Measurements from ENCODE around the gene DIO3. TPM values are rescaled to one million over a fixed set of nuclear protein-coding genes. Genes with fewer than 3 reads are reported as not detected.
A peak's percentile ranks its signal among the peaks of the same experiment; 100 is the strongest.
"Not testable (repeated sequence)": the region's sequence is repeated elsewhere in the genome, so short reads cannot be mapped to it uniquely, and the experiment has no call there.

DIO3 gene
- total RNA-seq, 2 experiments from 2014 or later, result not detected

- no peak overlapping the region for H3K4me3 Mint-ChIP-seq
- H3K27me3 Mint-ChIP-seq, result peaks cover 4% of the 10 kb centered on the region
- peaks cover 9% of the 10 kb centered on the region for H3K4me1 Mint-ChIP-seq
- H3K27ac Mint-ChIP-seq, result peak overlapping the region; percentile 32
- no peaks in the 10 kb centered on the region for H3K36me3 Mint-ChIP-seq
- no peaks in the 10 kb centered on the region for H3K9me3 Mint-ChIP-seq
- DNase-seq, result no peak
Observed at GRCh38 chr14:101535701-101536207, 25.5 kb upstream of the DIO3 start.

- Mint-ChIP-seq H3K27me3 (peaks cover 4% of the 10 kb centered on the region), H3K4me1 (peaks cover 9% of the 10 kb centered on the region), H3K9me3 (no peaks in the 10 kb centered on the region), H3K27ac (no peak overlapping the region), H3K36me3 (no peaks in the 10 kb centered on the region), H3K4me3 (no peak overlapping the region)
- no peak for DNase-seq
Observed at GRCh38 chr14:101537286-101537685, 24.0 kb upstream of the DIO3 start.

- Mint-ChIP-seq H3K9me3 (peaks cover 1% of the 10 kb centered on the region), H3K36me3 (no peaks in the 10 kb centered on the region), H3K27ac (no peak overlapping the region), H3K4me1 (peaks cover 9% of the 10 kb centered on the region), H3K27me3 (peaks cover 4% of the 10 kb centered on the region), H3K4me3 (no peak overlapping the region)
- no peak for DNase-seq
Observed at GRCh38 chr14:101538878-101539277, 22.4 kb upstream of the DIO3 start.

GRCh38 chr14:101539880-101540279 is 21.4 kb upstream of the DIO3 start:
- no peaks in the 10 kb centered on the region for H3K36me3 Mint-ChIP-seq
- peaks cover 4% of the 10 kb centered on the region for H3K9me3 Mint-ChIP-seq
- no peak for DNase-seq
- no peak overlapping the region for H3K27ac Mint-ChIP-seq
- no peak overlapping the region for H3K4me3 Mint-ChIP-seq
- H3K27me3 Mint-ChIP-seq, result peaks cover 7% of the 10 kb centered on the region
- H3K4me1 Mint-ChIP-seq, result peaks cover 9% of the 10 kb centered on the region

- DNase-seq, result no peak
- Mint-ChIP-seq H3K36me3 (no peaks in the 10 kb centered on the region), H3K4me1 (peaks cover 3% of the 10 kb centered on the region), H3K27me3 (peaks cover 7% of the 10 kb centered on the region), H3K27ac (no peak overlapping the region), H3K9me3 (peaks cover 4% of the 10 kb centered on the region), H3K4me3 (no peak overlapping the region)
Observed at GRCh38 chr14:101540481-101541462, 20.5 kb upstream of the DIO3 start.

GRCh38 chr14:101542391-101542790 is 18.9 kb upstream of the DIO3 start:
- H3K9me3 Mint-ChIP-seq, result peaks cover 4% of the 10 kb centered on the region
- H3K4me3 Mint-ChIP-seq, result no peak overlapping the region
- H3K27ac Mint-ChIP-seq, result no peak overlapping the region
- H3K36me3 Mint-ChIP-seq, result no peaks in the 10 kb centered on the region
- peaks cover 3% of the 10 kb centered on the region for H3K27me3 Mint-ChIP-seq
- H3K4me1 Mint-ChIP-seq, result no peaks in the 10 kb centered on the region
- DNase-seq, result no peak

- no peaks in the 10 kb centered on the region for H3K4me1 Mint-ChIP-seq
- DNase-seq, result no peak
- no peak overlapping the region for H3K27ac Mint-ChIP-seq
- no peaks in the 10 kb centered on the region for H3K36me3 Mint-ChIP-seq
- peaks cover 3% of the 10 kb centered on the region for H3K27me3 Mint-ChIP-seq
- H3K9me3 Mint-ChIP-seq, result peaks cover 4% of the 10 kb centered on the region
- H3K4me3 Mint-ChIP-seq, result no peak overlapping the region
Observed at GRCh38 chr14:101543814-101544213, 17.5 kb upstream of the DIO3 start.

GRCh38 chr14:101544550-101544949 is 16.7 kb upstream of the DIO3 start:
- no peak overlapping the region for H3K27ac Mint-ChIP-seq
- H3K4me3 Mint-ChIP-seq, result no peak overlapping the region
- no peaks in the 10 kb centered on the region for H3K36me3 Mint-ChIP-seq
- DNase-seq, result no peak
- H3K27me3 Mint-ChIP-seq, result peaks cover 3% of the 10 kb centered on the region
- no peaks in the 10 kb centered on the region for H3K4me1 Mint-ChIP-seq
- H3K9me3 Mint-ChIP-seq, result peaks cover 4% of the 10 kb centered on the region

- Mint-ChIP-seq H3K27ac (no peak overlapping the region), H3K4me3 (no peak overlapping the region), H3K4me1 (no peaks in the 10 kb centered on the region), H3K27me3 (peaks cover 3% of the 10 kb centered on the region), H3K9me3 (peaks cover 4% of the 10 kb centered on the region), H3K36me3 (no peaks in the 10 kb centered on the region)
- no peak for DNase-seq
Observed at GRCh38 chr14:101546706-101547105, 14.6 kb upstream of the DIO3 start.

- H3K9me3 Mint-ChIP-seq, result peaks cover 4% of the 10 kb centered on the region
- no peak for DNase-seq
Observed at GRCh38 chr14:101547107-101547738, 14.1 kb upstream of the DIO3 start.

GRCh38 chr14:101547961-101548669 is 13.2 kb upstream of the DIO3 start:
- Mint-ChIP-seq H3K36me3 (no peaks in the 10 kb centered on the region), H3K4me3 (no peak overlapping the region), H3K27ac (no peak overlapping the region), H3K9me3 (peaks cover 3% of the 10 kb centered on the region), H3K4me1 (no peaks in the 10 kb centered on the region), H3K27me3 (peaks cover 3% of the 10 kb centered on the region)
- no peak for DNase-seq

More at GRCh38 chr14:101547107-101547738, 14.1 kb upstream of the DIO3 start:
- no peak overlapping the region for H3K4me3 Mint-ChIP-seq
- no peaks in the 10 kb centered on the region for H3K4me1 Mint-ChIP-seq
- no peaks in the 10 kb centered on the region for H3K36me3 Mint-ChIP-seq
- no peak overlapping the region for H3K27ac Mint-ChIP-seq
- H3K27me3 Mint-ChIP-seq, result peaks cover 3% of the 10 kb centered on the region

- no peak overlapping the region for H3K4me3 Mint-ChIP-seq
- no peak for DNase-seq
- H3K27ac Mint-ChIP-seq, result no peak overlapping the region
- no peaks in the 10 kb centered on the region for H3K36me3 Mint-ChIP-seq
- peaks cover 3% of the 10 kb centered on the region for H3K9me3 Mint-ChIP-seq
- H3K27me3 Mint-ChIP-seq, result peaks cover 3% of the 10 kb centered on the region
- no peaks in the 10 kb centered on the region for H3K4me1 Mint-ChIP-seq
Observed at GRCh38 chr14:101548710-101549109, 12.6 kb upstream of the DIO3 start.

- Mint-ChIP-seq H3K9me3 (peaks cover 3% of the 10 kb centered on the region), H3K27ac (no peak overlapping the region), H3K27me3 (peaks cover 3% of the 10 kb centered on the region), H3K4me3 (no peak overlapping the region), H3K36me3 (no peaks in the 10 kb centered on the region), H3K4me1 (no peaks in the 10 kb centered on the region)
- no peak for DNase-seq
Observed at GRCh38 chr14:101549154-101549553, 12.1 kb upstream of the DIO3 start.

- H3K9me3 Mint-ChIP-seq, H3K4me1 Mint-ChIP-seq, H3K4me3 Mint-ChIP-seq, DNase-seq, H3K27me3 Mint-ChIP-seq, H3K36me3 Mint-ChIP-seq, H3K27ac Mint-ChIP-seq: not testable (repeated sequence)
Observed at GRCh38 chr14:101550202-101550912, 10.9 kb upstream of the DIO3 start.
